GM19455 (cell line): ENCODE measurements around the gene PSTPIP2.

Source experiments
- ATAC-seq: cut with Tn5 transposase; IDR thresholded peaks from one replicate; pipeline ENCODE4 v1.9.1; 2021; ENCODE audit not compliant: unreplicated experiment

Gene PSTPIP2

DNA sequence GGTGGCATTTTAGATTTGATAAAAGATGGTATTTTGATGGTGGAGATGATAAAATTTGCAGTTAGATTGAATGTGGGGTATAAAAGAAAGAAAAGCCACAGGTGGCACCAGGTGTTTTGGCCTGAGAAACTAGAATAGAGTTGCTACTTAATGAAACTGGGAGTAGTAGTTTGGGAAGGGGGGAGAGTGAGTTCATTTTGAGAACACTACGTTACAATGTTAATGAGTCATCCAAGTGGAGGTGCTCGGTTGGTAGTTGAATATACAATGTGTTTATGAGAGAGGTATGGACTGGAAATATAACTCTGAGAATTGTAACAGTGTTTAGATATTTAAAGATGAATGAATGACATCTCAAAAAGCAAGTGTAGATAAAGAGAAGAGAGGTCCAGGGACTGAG, 131.3 kb downstream of the PSTPIP2 start:
- no peak for ATAC-seq

DNA sequence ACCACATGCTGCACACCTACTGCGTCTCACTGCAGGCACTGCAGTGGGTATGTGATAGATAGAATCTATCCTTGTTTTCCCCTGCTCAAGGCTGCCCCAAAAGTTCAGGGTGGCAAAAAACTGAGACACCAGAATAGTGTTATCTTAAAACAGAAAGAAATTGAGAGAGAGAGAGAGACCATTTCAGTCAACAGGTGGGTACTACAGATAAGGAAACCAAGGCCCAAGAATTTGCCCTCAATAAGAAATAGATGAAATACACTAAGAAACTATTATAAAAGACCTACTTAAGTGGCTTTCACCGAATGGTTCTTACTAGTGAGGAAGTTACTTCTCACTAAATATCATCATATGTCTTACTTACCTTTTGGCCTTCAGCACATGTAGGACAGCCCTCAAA, 132.8 kb downstream of the PSTPIP2 start:
- ATAC-seq, result no peak

DNA sequence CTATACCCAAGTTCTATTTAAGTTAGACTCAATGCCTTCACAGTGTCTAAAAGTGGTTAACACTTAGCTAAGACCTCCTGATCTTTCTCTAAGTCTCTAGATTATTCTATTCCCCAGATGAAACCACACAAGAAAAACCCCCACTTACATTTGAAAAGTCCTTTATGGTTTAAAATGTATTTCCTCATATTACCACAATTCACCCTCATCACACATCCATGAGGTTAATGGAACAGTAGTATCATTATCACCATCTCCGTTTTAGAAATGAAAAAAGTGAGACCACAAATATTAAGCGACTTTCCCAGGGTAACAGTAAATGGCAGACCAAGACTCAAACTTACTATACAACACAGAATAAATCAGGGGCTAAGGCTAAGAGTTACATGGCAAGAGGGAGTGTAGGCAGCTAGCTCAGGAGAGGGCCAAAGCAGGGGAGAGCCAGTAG, 133.5 kb downstream of the PSTPIP2 start:
- ATAC-seq, result no peak

DNA sequence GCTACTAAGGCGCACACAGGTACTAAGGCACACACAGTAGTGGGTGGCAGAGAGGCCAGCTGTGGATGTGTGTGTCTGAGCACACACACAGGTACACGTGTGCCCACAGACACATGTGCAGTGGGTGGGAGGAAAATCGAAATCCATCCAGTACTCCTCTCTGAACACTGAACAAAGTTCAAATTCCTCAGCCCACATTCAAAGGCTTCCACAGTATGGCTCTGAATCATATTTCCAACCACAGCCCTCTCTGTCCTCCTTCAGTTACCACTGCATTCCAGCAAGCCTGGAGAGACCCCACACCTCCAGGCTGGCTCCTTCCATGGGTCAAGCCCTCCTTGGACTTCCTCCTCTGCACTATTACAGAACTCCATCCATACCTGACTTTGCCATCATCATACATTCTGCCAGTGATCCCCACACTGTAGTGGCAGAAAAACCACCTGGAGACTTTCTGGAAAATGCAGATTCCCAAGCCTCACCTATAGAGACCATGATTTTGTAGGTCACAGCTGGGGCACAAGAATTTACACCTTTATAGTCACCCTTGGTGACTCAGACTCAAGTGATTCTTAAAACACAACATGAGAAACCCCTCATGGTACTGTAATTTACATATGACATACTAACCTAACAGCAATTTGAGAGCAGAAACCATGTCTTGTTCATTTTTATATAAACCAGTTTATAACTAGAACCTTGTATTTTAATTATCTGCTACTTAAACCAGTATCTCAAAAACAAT, 136.3 kb downstream of the PSTPIP2 start:
- no peak for ATAC-seq
